IPS DF 6.9 (cell line): ENCODE results near the gene ZNF780A.

Source experiments
- DNase-seq: peaks from one replicate; pipeline ENCODE4 v3.0.0-alpha.2; 2013; ENCODE audit warnings: low read depth, low spot score
- H3K27ac ChIP-seq: one replicate; pipeline ENCODE4 v1.5.1; 2013; ENCODE audit warnings: low read length, control low read depth
- H3K27me3 ChIP-seq: 2 replicates; pipeline ENCODE4 v1.6.1; 2013; ENCODE audit warnings: mild to moderate bottlenecking, low read length; ENCODE audit not compliant: control insufficient read depth, insufficient read depth
- H3K36me3 ChIP-seq: 2 replicates; pipeline ENCODE4 v1.6.1; 2013; ENCODE audit warnings: low read length; ENCODE audit not compliant: control insufficient read depth, insufficient read depth
- H3K4me1 ChIP-seq: 2 replicates; pipeline ENCODE4 v1.6.1; 2013; ENCODE audit warnings: low read length; ENCODE audit not compliant: control insufficient read depth, insufficient read depth
- H3K4me3 ChIP-seq: 2 replicates; pipeline ENCODE4 v1.5.1; 2013; ENCODE audit warnings: mild to moderate bottlenecking, low read length
- H3K9me3 ChIP-seq: 2 replicates; pipeline ENCODE4 v1.6.1; 2013; ENCODE audit warnings: low read length, inconsistent platforms; ENCODE audit not compliant: control insufficient read depth, insufficient read depth
- WGBS: extraction: QIAGEN DNeasy Blood & Tissue Kit; methylation state at CpG from one replicate; pipeline ENCODE4 v1.1.7; 2013; ENCODE audit warnings: mixed read lengths, missing lambda C conversion rate; ENCODE audit not compliant: insufficient read length, insufficient coverage; 5-methylcytosine and 5-hydroxymethylcytosine counted together

ZNF780A gene

DNA sequence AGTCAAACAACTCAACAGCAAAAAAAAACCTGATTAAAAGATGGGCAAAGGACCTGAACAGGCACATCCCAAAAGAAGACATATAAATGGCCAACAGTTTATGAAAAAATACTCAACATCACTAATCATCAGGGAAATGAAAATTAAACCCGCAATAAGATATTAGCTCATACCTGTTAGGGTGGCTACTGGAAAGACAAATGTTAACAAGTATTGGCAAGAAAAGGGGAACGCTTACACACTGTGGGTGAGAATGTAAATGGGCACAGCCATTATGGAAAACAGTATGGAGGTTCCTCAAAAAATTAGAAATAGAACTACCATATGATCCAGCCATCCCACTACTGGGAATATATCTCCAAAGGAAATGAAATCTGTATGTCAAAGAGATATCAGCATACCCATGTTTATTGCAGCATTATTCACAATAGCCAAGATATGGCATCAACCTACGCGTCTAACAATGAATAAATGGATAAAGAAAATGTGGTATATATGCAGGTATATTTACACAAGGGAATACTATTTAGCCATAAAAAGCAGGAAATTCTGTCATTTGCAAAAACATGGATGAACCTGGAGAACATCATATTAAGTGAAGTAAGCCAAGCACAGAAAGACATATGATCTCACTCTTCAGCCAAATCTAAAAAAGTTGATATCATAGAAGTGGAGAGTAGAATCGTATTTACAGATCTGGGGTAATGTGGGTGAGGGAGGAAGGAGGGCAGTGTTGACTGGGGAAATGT lies 2.3 kb downstream of the ZNF780A start:
- no peaks in the 10 kb centered on the region for H3K9me3 ChIP-seq
- no peak for DNase-seq
- H3K36me3 ChIP-seq, result no peaks in the 10 kb centered on the region
- no peaks in the 10 kb centered on the region for H3K4me1 ChIP-seq
- no peaks in the 10 kb centered on the region for H3K27me3 ChIP-seq
- no peak overlapping the region for H3K27ac ChIP-seq
- no CpG with 5 or more reads among the region's 5 CpGs for WGBS
- H3K4me3 ChIP-seq, result no peak overlapping the region

DNA sequence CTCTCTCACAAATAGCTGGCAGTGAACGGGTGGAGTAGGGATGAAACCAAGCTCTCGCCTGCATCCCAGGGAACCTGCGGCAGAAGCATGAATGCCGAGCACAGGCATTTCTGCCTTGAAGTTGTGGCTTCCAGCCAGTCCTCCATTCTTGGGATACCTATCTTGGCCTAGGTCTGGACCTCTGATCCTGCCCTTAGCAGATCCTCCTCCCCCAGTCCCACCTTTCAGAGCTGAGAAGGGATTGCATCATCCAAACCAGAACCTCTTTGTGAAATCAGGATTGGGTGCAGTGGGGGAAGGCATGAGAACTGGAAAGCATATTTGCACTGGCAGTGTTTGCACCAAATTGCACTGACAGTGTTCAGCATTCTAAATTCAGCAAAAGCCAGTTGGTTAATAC lies 5.8 kb downstream of the ZNF780A start:
- H3K4me1 ChIP-seq, result no peaks in the 10 kb centered on the region
- no peak for DNase-seq
- no peaks in the 10 kb centered on the region for H3K27me3 ChIP-seq
- H3K9me3 ChIP-seq, result no peaks in the 10 kb centered on the region
- H3K4me3 ChIP-seq, result no peak overlapping the region
- no peak overlapping the region for H3K27ac ChIP-seq
- no CpG with 5 or more reads among the region's 4 CpGs for WGBS
- no peaks in the 10 kb centered on the region; the same call in 1 of the 2 replicates for H3K36me3 ChIP-seq

DNA sequence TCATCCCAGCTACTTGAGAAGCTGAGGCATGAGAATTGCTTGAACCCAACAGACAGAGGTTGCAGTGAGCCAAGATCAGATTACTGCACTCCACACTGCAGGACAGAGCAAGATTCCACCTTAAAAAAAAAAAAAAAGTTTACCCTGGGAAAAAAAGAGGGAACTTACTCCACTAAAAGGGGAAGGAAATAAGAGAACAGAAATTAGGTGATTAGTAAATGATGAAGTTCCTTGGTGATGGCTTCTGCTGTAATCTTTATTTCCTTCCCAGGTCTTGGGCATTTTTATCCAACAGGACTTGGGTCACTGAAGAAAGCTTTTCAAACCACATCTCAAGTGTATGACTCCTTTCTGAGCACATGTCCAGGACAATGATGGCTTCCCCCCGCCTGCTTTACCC lies 9.3 kb downstream of the ZNF780A start:
- WGBS, result no CpG with 5 or more reads among the region's 1 CpG

DNA sequence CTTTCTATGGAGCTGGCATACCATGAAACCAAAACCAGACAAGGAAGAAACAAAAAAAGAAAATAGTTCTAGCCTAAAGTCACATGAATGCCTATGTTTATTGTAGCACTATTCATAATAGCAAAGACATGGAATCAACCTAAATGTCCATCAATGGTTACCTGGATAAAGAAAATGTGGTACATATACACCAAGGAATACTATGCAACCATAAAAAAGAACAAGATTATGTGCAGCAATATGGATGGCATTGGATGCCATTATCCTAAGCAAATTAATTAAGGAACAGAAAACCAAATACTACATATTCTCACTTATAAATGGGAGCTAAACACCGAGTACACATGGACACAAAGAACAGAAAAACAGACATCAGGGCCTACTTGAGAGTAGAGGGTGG lies 10.5 kb downstream of the ZNF780A start:
- peaks cover 6% of the 10 kb centered on the region; the same call in 1 of the 2 replicates for H3K36me3 ChIP-seq
- H3K9me3 ChIP-seq, result peaks cover 2% of the 10 kb centered on the region
- no CpG with 5 or more reads among the region's 1 CpG for WGBS
- no peaks in the 10 kb centered on the region for H3K4me1 ChIP-seq
- no peak for DNase-seq
- H3K27me3 ChIP-seq, result no peaks in the 10 kb centered on the region
- H3K27ac ChIP-seq, result no peak overlapping the region
- no peak overlapping the region for H3K4me3 ChIP-seq

More for the DNA sequence above, 9.3 kb downstream of the ZNF780A start:
- Histone ChIP-seq H3K4me1 (no peaks in the 10 kb centered on the region), H3K36me3 (peaks cover 3% of the 10 kb centered on the region; the same call in 1 of the 2 replicates), H3K9me3 (peaks cover 2% of the 10 kb centered on the region; the same call in 1 of the 2 replicates), H3K27ac (no peak overlapping the region), H3K4me3 (no peak overlapping the region), H3K27me3 (no peaks in the 10 kb centered on the region)
- DNase-seq, result no peak

DNA sequence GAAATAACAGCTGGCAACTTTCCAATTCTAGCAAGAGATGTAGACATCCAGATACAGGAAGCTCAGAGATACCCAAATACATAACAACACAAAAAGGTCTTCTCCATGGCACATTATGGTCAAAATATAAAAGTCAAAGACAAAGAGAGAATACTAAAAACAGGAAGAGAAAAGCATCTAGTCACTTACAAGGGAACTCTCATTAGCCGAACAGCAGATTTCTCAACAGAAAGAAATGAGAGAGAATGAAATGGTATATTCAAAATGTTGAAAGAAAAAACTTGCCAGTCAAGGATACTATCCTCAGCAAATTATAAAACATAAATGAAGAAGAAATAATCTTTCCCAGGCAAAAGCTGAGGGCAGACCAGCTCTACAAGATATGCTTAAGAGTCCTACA lies 12.4 kb downstream of the ZNF780A start:
- Histone ChIP-seq H3K9me3 (peaks cover 4% of the 10 kb centered on the region), H3K4me1 (no peaks in the 10 kb centered on the region), H3K36me3 (peaks cover 10% of the 10 kb centered on the region; the same call in 1 of the 2 replicates), H3K4me3 (no peak overlapping the region), H3K27me3 (no peaks in the 10 kb centered on the region), H3K27ac (no peak overlapping the region)
- DNase-seq, result no peak
- WGBS, result no CpG with 5 or more reads among the region's 1 CpG

DNA sequence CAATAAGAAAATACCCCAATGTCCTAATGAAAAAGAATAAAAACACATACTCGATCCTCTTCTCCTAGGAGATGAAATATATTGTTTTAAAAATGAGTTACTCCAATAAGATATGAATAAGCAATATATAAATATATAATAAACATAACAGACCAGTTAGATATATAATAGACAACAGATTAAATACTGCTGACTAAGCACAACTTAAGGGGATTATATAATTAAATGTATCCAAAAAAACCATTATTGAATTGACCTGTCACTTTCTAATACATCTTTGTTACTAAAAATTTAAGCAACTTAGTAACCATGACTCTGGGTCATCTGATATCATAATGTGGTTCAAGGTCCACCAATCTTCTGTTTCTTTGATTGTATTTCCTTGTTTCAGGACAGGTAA lies 20.7 kb downstream of the ZNF780A start:
- DNase-seq, result no peak
- Histone ChIP-seq H3K27me3 (no peaks in the 10 kb centered on the region), H3K27ac (no peak overlapping the region), H3K36me3 (peaks cover 2% of the 10 kb centered on the region; the same call in 1 of the 2 replicates), H3K9me3 (peaks cover 2% of the 10 kb centered on the region), H3K4me1 (no peaks in the 10 kb centered on the region), H3K4me3 (no peak overlapping the region)
- WGBS, result no CpG with 5 or more reads among the region's 1 CpG

DNA sequence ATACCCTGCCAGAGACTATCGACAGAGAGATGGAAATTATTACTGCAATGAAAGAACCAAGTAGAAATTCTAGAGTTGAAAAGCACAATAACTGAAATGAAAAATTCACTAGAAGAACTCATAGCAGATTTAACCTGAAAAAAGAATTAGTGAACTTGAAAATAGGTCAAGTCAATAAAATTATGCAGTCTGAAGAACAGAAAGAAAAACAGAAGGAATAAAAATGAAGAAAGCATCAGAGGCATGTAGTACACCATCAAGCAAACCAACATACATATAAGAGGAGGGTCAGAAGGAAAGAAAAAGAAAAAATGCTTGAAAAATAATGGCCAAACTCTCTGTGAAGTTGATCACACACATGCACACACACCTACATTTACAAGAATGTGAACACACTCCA lies 31.1 kb downstream of the ZNF780A start:
- no peaks in the 10 kb centered on the region; the same call in 1 of the 2 replicates for H3K9me3 ChIP-seq
- DNase-seq, result no peak
- no peak overlapping the region for H3K4me3 ChIP-seq
- peaks cover 1% of the 10 kb centered on the region; the same call in 1 of the 2 replicates for H3K4me1 ChIP-seq
- no peaks in the 10 kb centered on the region for H3K36me3 ChIP-seq
- no CpG with 5 or more reads among the region's 1 CpG for WGBS
- H3K27ac ChIP-seq, result no peak overlapping the region
- no peaks in the 10 kb centered on the region for H3K27me3 ChIP-seq

DNA sequence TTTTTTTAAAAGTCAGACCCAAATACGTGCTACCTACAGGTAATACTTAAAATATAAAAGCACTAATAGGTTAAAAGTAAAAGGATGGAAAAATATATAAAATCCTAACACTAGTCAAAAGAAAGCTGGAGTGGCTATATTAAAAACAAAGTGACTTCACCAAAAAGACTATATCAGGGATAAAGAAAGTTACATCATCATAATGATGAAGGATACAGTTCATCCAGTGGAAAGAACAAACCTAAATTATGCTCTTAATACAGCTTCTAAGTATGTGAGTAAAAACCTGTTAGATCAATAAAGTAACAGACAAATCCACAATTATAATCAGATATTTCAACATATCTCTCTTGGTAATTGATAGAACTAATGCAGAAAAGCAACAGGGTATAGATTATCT lies 33.6 kb downstream of the ZNF780A start:
- peaks cover 1% of the 10 kb centered on the region; the same call in 1 of the 2 replicates for H3K4me1 ChIP-seq
- no peaks in the 10 kb centered on the region for H3K27me3 ChIP-seq
- H3K27ac ChIP-seq, result no peak overlapping the region
- H3K9me3 ChIP-seq, result no peaks in the 10 kb centered on the region
- no peak overlapping the region for H3K4me3 ChIP-seq
- no peak for DNase-seq
- no peaks in the 10 kb centered on the region for H3K36me3 ChIP-seq
- WGBS, result no CpG with 5 or more reads among the region's 1 CpG

DNA sequence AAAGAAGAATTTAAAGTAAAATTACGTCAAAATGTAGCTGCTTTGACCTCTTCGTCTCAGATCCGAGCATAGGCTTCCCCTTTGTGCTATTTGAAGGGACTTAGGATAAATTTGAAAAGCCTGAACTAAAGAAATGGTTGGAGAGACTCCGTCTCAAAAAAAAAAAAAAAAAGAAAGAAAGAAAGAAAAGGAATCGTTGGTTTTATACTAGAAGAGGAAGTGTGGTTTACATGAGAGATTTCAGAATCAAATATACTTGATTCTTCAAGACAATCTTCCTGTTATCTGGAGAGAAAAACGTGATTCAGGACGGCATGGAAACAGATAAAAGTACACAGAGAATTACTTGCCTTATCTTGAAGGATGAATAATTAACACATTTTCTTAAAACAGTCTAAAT lies 34.2 kb downstream of the ZNF780A start:
- no peak overlapping the region for H3K27ac ChIP-seq
- no peaks in the 10 kb centered on the region for H3K27me3 ChIP-seq
- no peaks in the 10 kb centered on the region for H3K36me3 ChIP-seq
- H3K9me3 ChIP-seq, result no peaks in the 10 kb centered on the region
- H3K4me1 ChIP-seq, result peaks cover 1% of the 10 kb centered on the region; the same call in 1 of the 2 replicates
- H3K4me3 ChIP-seq, result peak overlapping the region; percentile 84; the same call in 1 of the 2 replicates
- no CpG with 5 or more reads among the region's 7 CpGs for WGBS
- DNase-seq, result no peak

DNA sequence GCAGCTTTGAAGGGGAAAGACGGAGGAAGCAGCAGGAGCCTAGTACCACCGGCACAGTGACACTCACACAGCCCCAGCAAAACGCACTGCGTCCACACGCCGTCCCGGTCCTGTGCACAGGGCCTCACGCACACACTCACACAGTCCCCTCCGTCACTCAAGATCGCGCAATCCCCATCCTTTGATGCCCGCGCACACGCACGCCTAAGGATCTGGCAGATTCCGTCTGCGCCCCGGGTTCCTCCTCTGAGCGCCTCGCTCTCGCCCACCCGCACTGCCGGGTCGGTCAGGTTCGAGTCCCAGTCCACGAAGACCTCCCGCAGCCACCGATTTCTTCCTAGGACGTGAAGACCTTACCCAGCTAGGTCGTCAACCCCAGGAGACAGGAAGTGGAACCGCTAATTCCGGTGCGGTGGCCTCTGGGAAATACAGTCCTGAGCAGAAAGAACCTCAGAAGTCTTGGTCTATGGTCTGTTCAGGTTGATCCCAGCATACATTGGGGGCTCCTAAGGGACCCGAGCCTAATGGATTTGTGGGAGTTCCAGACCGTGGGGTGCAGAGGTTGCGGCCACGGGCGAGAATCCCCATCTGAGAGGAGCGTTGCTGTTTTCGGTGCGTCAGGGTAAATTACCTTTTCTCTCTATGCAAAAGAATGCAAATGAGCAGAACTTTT lies 34.8 kb downstream of the ZNF780A start, which contains the start of gene ZNF780B:
TSS of gene ZNF780B (minus strand) at position 400 of the 673 bp plus-strand sequence. CDS start 5,899 bp downstream, outside the sequence.
- DNase-seq, result peak; percentile 52
- Histone ChIP-seq H3K27ac (no peak within 1 kb of the TSS), H3K36me3 (no peaks in the 10 kb centered on the region), H3K4me3 (peak within 1 kb of the TSS; percentile 84), H3K4me1 (peaks cover 1% of the 10 kb centered on the region; the same call in 1 of the 2 replicates), H3K27me3 (no peaks in the 10 kb centered on the region), H3K9me3 (no peaks in the 10 kb centered on the region)
- WGBS, result no CpG with 5 or more reads among the region's 41 CpGs
